Fibroblast of skin of right quadriceps (primary cell): Measurements from ENCODE around the gene SLC5A1.

Experiments used
- DNase-seq: peaks from one replicate; pipeline ENCODE4 v3.0.0-alpha.2; 2013

Gene SLC5A1

DNA sequence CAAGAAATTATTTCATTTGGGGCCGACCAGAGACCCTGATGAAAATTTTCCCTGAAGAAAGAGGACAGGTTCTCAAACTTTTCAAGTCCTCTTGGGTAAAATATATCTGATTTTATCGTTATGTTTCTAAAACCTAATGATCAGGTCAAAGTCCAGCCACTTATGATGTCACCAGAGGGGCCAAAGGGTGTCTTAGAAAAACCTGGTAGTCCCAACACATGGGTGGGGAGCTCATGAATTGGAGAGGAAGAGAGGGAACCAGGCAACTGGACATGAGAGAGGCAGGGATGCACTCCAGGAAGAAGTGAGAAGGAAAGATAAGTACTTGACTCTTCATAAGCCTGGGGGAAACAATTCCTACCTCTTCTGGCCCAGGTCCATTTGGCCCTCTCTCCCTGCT is 9.2 kb downstream of the SLC5A1 start:
- no peak for DNase-seq

DNA sequence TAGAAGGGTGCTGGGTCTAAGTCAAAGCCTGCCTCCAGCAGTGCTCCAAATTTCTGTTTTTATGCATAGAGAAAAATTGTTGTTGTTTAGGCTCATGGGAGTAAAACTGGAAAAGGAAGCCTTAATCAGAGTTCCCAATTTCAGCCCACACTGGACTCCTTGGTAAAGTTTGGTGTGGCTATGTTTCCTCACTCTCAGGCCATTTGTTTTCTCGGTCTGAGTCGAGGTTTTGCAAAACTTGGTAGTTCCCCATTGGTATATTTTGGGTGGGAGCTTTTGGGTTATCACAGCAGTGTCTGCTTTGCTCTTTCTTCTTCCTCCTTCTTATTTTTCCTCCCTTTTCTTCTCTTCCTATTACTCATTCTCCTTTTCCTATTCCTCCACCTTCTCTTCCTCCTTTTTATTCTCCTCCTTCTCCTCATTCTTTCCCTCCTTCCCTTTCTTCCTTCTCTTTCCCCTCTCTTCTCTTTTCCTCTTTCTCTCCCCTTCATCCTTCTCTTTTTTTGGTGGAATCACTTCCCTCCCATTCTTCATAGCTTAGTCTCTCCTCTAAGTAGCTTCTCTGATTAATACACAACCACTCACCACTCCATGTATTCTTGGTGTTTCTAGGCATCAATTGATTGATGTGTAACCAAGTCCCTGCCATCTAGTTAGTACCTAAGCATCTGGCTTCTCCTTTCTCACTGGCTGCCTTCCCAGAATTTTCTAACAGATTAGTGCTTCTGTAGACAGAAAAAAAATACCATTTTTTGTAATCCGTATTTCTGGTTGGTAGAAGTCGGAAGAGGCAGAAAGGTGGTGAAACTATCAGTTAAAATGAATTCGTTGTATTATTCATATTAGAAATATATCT is 10.1 kb downstream of the SLC5A1 start:
- no peak for DNase-seq

GRCh38 chr22:32055069-32055468 is 12.0 kb downstream of the SLC5A1 start:
- DNase-seq, result no peak

DNA sequence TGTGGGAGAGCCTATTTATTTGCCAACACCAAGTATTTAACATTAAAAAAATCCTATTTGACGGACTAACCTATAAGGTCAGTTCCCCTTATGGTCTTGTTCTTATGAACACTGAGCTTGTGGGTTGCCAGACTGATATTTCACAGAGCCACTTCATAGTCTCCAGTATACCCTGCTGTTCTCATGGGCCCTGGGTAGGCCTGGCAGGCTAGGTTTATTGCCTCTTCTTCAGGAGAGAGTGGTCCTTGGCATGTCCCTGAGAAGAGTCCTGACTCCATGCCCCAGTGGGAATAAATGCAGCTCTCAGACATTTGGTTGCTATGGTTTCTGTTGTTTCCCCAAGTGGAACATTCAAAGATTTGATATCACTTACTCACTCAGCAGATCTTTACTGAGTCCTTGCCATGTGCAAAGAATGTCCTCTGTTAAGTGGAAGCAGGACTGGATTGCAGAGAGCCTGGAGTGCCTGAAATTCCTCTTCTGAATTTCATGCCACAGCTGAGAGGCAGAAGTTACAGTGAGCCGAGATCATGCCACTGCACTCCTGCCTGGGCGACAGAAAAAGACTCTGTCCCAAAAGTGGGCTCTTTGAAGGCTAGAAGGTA is 15.7 kb downstream of the SLC5A1 start:
- no peak for DNase-seq

GRCh38 chr22:32059426-32059825 is 16.4 kb downstream of the SLC5A1 start:
- no peak for DNase-seq

DNA sequence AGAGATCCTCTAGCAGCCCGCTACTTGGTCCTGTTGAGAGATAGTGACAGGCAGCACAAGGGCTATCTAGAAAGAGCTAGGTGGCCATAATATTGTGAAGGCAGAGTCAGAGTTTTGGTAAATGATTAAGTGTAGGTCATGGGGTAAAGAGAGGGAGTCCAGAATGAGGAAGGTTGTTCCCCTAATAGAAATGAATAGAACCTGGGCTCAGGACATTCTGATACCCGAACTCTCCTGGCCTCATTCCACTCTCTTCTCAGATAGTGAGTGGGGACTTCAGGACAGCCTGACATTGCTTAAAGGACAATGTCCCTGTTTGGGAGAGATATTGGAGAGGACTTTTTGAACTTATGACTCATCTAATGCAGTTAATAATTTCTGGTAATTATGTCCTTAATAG is 20.6 kb downstream of the SLC5A1 start:
- no peak for DNase-seq

GRCh38 chr22:32066820-32067219 is 23.8 kb downstream of the SLC5A1 start:
- no peak for DNase-seq

DNA sequence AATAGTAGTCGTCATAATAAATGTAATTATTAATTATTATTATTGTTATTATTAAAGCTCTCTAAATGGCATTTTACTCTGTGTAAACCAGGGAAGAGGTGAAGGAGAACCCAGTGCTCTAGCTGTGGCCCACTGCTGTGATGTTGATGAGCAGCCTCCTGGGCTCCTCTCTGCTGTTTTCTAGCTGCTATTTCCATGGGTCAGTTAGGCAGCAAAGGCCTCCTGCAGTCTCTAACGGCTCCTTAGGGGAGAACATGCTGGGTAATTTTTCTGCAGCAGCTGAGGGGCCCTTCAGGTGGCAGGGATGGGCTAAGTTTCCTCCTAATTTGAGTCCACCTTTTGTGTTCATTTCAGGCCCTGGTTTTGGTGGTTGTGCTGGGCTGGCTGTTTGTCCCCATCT is 24.6 kb downstream of the SLC5A1 start:
- DNase-seq, result no peak

GRCh38 chr22:32069579-32070372 is 26.7 kb downstream of the SLC5A1 start:
- no peak for DNase-seq

GRCh38 chr22:32073262-32073661 is 30.2 kb downstream of the SLC5A1 start:
- DNase-seq, result no peak

DNA sequence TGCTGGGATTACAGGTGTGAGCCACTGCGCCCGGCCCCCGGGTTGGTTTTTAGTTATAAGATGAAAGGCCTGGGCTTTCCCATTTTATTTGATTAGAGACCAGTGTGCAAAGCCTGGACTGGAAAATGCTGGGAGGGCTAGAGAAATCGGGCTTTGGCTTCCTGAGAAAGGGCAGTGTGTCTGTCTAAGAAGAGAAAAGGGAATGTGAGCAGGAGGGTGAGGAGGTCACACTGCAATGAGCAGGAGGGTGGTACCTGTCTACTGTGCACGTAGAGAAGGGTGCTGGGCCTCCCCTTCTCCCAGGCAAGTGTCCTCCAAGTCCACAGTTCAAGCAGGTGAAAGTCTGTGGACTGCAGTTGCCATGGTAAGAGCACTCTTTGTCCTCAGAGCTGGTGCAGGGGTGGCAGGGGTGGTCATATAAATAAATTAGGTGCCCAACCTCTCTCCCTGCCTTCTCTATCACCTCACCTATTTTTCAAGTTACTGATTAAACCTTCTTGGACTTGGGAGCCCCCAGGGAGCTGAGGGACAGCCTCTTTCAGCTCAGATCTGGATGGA is 30.8 kb downstream of the SLC5A1 start:
- DNase-seq, result no peak

DNA sequence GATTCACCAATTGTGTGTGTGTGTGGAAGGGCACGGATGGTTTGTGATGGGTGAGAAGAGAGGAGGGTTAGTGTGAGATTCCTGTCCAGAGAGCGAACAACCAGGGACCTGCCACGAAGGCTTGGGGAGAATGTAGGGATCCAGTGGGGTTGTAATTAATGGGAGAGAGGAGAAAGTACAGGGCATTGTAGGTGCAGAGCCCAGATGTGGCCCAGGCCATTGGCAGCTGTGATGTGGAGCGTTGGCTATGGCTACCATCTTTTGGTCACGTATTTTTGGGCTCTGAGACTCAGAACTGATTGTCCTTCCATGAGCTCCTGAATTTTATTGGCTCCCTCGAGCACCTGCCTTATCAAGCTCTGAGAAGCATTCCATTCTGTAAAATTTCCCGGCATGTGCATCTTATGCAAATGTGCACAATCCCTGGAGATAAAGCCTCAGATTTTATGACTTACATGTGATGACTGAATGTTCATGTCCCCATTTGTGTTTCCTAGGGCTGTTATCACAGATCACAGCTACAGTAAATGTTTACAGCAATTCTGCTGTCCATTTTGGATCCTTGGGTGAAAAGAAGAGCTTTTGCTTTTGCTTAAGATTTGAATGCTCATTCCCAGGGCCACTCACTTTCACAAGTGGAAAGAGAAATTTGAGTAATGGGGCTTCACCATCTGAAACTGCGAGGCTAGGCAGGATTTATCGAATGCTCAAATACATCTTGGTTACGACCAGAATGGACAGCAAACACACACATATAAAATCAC is 33.1 kb downstream of the SLC5A1 start:
- DNase-seq, result no peak

GRCh38 chr22:32076761-32077084 is 33.7 kb downstream of the SLC5A1 start:
- no peak for DNase-seq

GRCh38 chr22:32077151-32077550 is 34.1 kb downstream of the SLC5A1 start:
- DNase-seq, result no peak

GRCh38 chr22:32079130-32080089 is 36.3 kb downstream of the SLC5A1 start:
- DNase-seq, result peak; percentile 72

- DNase-seq, result peak; percentile 42
These were observed 37.8 kb downstream of the SLC5A1 start for GRCh38 chr22:32080904-32081303.

DNA sequence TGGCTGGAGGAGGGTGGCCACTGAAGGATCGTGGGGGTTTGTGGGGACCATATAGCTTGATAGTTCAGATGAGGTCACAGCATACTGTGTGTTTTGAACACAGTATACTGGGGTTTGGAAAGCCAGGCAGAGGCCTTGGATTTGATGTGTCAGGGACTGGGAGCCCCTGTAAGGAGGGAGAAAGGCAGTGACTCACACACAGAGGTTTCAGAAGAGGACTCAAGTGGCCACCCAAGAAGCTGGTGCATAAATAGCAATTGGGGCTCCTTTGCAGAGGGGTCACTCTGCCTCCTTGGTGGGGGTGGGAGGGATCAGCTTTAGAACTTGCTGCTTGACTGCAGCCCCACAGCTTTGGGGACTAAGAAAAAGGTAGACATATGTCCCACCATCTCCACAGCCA is 39.3 kb downstream of the SLC5A1 start:
- DNase-seq, result no peak

DNA sequence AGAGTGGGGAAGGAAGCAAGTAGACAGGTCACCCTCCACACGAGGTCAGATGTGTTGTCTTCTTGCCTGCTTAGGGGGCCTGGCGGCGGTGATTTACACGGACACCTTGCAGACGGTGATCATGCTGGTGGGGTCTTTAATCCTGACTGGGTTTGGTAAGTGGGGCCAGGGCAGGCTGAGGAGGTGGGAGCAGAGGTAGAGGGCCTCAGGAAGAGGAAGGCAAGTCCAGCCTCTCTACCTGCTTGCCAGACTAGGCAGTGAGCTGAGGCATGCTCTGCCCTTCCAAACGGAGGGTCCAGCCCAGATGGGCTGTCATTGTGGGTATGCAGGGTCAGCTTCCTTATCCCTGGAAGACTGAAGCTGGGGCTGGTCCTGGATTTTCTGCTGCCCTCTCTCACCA is 39.9 kb downstream of the SLC5A1 start:
- no peak for DNase-seq

- no peak for DNase-seq
These were observed 40.8 kb downstream of the SLC5A1 start for GRCh38 chr22:32083814-32084213.

GRCh38 chr22:32088084-32088483 is 45.0 kb downstream of the SLC5A1 start:
- no peak for DNase-seq

- no peak for DNase-seq
These were observed 54.0 kb downstream of the SLC5A1 start for GRCh38 chr22:32097018-32097417.
